Measurements from ENCODE around the gene FNDC10.
"Not testable (repeated sequence)": the region's sequence is repeated elsewhere in the genome, so short reads cannot be mapped to it uniquely, and the experiment has no call there.

The FNDC10 gene

DNA sequence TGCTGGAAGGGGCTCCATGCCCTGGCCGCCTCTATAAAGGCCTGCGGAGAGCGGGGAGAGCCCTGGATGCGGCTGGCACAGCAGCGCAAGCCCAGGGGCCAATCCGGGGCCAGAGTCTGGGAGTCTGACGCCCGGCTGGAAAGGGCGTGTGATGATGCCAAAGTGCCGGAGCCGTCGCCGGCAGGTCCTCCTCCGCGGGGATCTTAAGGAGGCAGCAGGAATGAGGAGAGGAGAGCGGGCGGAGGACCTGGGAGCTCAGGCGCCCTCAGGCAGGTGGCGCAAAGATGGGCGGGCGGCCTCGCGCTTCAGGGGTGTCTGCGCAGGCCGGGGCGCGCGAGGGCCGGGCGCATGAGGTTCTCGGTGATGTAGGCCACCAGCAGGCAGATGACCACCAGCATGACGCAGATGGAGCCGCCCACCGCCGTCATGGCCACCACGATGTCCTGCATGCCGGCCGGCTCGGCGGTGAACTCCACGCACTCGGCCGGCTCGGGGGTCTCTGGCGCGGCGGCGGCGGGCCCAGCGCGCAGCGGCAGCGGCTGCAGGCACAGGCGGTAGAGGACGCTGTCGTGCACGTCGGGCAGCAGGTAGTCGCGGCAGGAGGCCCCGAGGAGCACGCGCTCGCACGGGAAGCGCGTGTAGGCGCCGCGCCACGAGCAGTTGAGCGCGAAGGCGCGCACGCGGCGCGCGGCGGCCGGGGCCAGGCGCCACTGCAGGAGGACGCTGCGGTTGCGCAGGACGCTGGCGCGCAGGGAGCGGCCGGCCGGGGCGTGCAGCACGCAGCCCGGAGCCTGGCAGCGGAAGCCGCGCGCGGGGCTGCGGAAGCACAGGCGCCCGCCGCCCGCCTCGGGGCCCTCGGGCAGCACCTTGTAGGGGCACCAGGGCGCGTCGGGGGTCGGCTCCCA is 653 bp downstream of the FNDC10 start:
- no peak for DNase-seq (ENCODE audit: low spot score)

DNA sequence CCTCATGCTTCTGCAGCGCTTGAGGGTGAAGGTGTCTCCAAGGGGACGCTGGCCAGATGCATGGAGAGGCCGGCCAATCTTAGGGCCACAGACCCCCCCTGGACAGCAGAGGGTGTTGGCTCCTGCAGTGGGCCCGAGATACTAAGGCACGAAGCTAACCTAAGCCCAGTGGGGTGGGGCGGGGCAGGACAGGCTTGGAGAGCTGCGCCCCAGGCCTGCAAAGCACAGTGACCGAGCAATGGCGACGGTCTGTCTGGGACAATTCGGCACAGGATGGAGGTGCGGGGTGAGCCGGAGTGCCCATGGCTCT is 1.3 kb downstream of the FNDC10 start:
- DNase-seq (ENCODE audit: low spot score): no peak

GRCh38 chr1:1598051-1598719 is 1.8 kb downstream of the FNDC10 start:
- DNase-seq (ENCODE audit: low spot score): no peak

- no peak for DNase-seq (ENCODE audit: low spot score)
Measured at GRCh38 chr1:1597275-1597930, 2.5 kb downstream of the FNDC10 start.

- DNase-seq (ENCODE audit: low spot score): no peak
Measured at GRCh38 chr1:1596493-1597274, 3.3 kb downstream of the FNDC10 start.

GRCh38 chr1:1595341-1595740 is 4.6 kb downstream of the FNDC10 start:
- not testable (repeated sequence) for DNase-seq (ENCODE audit: low spot score)

DNA sequence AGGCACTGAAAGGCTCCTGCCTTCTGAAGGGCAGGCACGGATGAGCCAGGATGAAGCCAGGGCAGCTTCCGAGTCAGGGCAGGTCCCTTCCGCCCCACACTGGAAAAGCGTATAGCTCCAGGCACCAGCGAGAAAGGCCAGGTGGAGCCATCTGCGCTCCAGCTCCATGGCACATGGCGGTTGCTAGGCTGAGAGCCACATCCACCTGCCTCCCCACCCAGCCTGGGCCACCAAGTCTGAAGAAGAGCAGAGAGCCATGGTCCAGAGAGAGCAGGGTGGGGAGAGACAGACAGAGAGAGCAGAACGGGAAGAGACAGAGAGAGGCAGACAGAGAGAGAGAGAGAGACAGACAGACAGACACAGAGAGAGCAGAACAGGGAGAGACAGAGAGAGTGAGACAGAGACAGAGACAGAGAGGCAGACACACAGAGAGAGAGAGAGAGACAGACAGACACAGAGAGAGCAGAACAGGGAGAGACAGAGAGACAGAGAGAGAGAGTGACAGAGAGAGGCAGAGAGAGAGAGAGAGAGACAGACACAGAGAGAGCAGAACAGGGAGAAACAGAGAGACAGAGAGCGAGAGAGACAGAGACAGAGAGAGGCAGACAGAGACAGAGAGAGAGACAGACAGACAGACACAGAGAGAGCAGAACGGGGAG is 5.2 kb downstream of the FNDC10 start:
- DNase-seq (ENCODE audit: low spot score): no peak

GRCh38 chr1:1593834-1594601 is 5.9 kb downstream of the FNDC10 start:
- DNase-seq (ENCODE audit: low spot score): no peak

DNA sequence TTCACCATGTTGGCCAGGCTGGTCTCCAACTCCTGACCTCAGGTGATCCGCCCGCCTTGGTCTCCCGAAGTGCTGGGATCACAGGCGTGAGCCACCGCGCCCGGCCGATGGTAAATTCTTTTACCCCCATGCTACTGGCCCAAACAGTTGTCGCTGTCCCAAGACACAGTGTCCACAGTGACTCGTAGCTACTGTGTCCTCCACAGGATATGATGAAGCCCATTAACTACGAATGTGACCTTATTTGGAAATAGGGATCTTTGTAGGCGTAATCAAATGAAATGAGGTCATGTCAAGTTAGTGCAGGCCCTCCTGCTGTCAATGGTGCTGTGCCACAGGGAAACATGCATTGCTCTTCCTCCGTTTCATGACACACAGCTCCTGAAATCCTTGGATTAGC is 8.5 kb downstream of the FNDC10 start:
- DNase-seq (ENCODE audit: low spot score): no peak

DNA sequence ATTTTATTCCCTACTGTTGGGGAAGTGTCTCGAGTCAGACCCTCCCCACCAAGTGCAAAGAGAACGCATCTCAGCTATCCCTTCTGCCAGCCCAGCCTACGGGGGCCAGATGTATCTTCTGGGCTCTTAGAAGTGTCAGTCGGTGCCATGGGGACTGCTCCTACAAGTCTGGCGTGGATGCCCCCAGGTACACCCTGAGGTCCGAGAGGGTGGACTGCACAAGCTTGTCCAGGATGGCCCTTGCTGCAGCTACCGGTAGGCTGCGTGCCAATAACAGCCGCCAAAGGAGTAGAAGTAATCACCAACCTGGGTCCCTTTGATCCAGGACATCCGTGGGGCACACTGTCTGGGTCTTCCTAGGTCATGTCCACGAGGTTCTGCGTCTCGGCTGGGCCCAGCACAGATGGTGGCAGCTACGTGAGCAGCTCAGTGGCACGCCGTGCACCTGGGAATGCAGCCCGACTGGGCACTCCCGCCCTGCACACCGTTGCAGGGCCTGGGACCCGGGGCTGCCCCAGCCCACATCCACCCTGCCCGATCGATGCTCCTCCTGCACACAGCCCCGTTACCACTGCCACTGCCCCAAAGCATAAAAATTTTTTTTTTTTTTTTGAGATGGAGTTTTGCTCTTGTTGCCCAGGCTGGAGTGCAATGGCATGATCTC is 16.5 kb downstream of the FNDC10 start:
- no peak for DNase-seq (ENCODE audit: low spot score)

DNA sequence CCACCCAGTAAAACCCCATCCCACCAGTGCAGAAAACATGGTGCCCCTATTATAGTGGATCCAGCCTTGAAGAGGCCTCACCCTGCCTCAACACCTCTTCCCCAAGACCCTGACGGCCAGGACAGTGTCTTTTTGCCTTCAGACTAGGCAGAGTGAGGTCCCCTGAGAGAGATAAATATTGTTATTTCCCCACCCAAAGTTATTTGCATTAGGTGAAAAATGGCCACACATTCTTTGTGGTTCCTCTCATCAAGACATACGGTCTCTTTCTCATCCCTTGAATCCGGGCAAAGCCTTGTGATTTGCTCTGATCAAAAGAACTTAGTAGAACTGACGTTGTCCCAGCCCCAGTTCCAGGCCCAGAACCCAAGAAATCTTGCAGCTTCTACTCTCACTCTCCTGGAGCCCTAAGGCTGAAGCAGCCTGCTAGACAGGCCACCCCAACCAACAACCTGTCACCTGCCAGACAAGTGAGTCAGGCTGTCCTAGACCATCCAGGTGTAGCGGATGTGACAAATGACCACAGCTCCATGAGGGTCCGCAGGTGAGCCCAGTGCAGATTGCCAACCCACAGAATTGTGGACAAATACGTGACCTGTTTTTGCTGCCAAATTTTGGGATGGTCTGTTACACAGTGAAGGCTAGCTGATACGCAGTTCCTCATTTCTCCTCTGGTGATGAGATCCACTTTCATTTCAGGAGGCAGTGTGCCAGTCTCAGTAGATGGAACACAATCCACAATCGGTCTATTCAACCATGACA is 17.2 kb downstream of the FNDC10 start:
- no peak for DNase-seq (ENCODE audit: low spot score)

DNA sequence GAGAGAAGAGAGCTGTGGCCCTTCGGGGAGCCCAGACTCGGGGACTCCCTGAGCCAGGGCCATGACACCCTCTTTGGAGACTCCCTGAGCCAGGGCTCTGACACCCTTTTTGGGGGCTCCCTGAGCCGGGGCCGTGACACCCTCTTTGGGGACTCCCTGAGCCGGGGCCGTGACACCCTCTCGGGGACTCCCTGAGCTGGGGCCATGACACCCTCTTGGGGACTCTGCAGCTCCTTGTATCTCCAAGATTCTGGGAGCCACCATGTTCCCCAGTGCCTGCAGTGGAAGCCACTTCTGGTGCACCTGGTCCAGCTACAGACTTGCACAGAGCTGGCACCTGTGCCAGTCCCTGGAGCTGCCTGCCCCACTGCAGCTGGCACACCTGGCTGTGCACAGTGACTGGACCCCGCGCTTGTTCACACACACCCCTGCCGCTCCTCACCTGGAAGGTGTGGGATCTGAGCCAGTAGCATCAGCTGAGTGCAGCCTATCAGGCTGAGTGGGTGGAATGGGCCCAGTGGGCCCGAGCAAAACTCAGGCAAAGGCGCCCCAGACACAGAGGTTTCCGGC is 21.5 kb downstream of the FNDC10 start:
- no peak for DNase-seq (ENCODE audit: low spot score)

DNA sequence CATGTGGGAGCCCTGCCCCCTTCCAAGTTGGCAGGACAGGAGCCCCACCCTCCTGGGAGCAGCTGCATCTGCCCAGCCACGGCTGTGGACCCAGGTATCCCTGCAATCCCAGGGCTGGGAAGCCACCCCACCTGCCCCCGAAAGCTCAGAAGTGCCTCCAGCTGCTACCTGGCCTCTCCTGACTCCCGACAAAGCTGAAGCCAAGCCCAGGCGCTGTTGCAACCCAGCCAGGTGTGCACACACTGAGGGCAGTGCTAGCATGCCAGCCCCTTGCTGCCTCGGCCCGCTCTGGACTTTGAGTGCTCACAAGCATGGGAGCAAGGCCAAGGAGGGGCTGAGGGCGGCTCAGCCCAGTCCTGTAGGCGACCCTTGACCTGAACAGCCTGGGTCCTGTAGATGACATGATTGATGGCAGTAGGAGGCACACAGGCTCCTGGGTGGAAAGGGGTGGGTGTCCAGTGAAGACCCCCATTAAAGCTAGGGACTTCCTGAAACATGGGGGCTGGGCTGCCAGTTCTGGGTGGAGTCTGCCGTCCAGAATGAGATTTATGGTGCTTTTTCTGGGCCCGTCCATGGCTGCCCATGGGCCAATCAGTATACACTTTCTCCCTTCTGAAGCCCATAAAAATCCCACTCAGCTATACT is 22.4 kb downstream of the FNDC10 start:
- DNase-seq (ENCODE audit: low spot score): no peak

GRCh38 chr1:1574721-1575537 is 25.0 kb downstream of the FNDC10 start, which contains the start of gene SSU72:
Gene SSU72 (minus strand): TSS chr1:1574863. CDS start chr1:1574557, 306 bp downstream.
- peak; percentile 92 for DNase-seq (ENCODE audit: low spot score)

DNA sequence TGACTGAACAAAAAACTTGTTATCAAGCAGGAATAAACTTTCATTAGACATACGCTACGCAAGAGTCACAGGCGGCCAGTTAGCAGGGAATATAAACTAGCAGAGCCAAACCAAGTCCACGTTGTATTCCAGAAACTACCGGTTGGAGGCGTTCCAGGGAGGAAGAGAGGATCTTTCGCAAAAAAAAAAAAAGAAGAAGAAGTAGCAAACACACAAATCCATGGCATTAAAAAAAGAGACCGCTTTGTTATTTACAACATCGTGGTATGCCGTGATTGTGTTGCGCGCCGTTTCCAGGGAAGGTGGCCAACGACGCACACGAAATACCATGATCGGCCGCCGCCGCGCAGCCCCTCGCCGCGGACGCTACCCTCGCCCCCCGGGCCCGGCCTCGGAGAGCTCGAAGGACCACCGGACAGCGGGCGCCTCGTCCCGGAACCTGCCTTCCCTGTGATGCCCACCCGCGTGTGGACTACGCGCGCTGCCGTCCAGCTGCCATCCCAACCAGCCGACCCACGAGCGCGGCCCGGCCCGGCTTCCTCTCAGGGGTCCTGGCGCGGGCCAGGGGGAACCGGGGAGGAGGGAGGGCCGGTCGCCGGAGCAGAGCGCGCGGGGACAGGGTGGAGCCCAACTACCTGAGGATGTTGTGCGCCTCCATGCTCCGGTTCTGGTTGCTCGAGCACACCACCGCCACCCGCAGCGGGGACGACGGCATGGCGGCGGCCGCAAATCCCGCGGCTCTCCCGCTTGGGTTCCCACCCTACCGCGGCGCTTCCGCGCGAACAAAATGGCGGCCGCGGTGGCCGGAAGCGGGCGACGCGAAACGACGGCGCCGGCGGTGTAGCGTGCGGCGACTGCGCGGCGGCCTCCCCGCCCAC is 25.9 kb downstream of the FNDC10 start:
- peak; percentile 54 for DNase-seq (ENCODE audit: low spot score)

GRCh38 chr1:1569341-1569740 is 30.6 kb downstream of the FNDC10 start:
- no peak for DNase-seq (ENCODE audit: low spot score)

DNA sequence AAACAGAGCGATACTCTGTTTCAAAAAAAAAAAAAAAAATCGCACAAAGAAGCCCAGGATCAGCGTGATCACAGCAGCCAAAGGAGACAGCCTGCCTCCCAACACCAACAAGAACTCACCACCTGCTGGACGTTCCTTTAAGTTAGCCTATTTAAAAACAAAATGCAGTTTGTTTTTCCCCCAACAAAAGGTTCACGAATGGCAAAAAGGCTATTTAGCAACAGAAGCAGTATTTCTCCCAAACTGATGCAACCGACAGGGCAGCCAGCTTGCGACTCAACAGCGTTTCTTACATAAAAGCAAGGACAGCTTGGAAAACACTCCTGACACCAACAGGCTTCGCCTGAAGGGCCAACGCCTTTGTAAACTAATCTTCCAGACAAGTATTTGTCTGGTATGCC is 32.0 kb downstream of the FNDC10 start:
- DNase-seq (ENCODE audit: low spot score): no peak
